NCI-H2029 (cell line): ENCODE data around the gene GALNT2.

Source experiments
- DNase-seq: peaks from one replicate; lab custom pipeline; 2025; lab: John Stamatoyannopoulos, UW

GALNT2 gene

GRCh38 chr1:230130172-230130944, 63.3 kb downstream of the GALNT2 start:
- no peak for DNase-seq

DNA sequence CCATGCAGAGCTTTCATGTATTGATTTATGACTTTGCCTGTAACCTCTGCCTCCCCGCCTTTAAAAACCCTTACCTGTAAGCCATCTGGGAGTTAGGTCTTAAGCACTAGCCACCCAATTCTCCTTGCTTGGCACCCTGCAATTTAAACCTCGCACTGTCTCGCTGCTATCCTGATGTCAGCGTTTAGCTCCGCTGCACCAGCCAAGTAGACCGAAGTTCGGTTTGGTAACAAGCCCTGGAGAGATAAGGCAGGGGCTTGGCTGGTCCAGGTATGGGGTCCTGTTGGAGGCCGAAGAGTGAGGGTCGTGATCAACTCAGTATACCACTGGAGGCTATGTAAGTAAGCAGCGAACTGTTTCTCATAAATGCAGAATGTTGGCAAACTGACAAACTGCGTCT, 64.4 kb downstream of the GALNT2 start:
- no peak for DNase-seq

- no peak for DNase-seq
These were observed 65.7 kb downstream of the GALNT2 start for GRCh38 chr1:230132758-230133157.

DNA sequence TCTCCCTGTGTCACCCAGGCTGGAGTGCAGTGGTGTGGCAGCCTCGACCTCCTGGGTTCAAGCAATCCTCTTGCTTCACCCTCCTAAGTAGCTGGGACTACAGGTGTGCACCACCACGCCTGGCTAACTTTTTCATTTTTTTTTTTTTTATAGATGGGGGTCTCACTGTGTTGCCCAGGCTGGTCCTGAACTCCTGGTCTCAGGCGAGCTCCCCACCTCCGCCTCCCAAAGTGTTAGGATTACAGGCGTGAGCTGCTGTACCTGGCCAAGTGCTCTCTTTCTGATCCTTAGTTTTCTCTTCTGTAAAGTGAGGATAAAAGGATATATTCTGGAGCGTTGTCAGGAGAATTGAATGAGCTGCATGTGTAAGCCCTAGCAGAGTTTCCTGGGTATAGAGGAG, 68.7 kb downstream of the GALNT2 start:
- DNase-seq, result no peak

DNA sequence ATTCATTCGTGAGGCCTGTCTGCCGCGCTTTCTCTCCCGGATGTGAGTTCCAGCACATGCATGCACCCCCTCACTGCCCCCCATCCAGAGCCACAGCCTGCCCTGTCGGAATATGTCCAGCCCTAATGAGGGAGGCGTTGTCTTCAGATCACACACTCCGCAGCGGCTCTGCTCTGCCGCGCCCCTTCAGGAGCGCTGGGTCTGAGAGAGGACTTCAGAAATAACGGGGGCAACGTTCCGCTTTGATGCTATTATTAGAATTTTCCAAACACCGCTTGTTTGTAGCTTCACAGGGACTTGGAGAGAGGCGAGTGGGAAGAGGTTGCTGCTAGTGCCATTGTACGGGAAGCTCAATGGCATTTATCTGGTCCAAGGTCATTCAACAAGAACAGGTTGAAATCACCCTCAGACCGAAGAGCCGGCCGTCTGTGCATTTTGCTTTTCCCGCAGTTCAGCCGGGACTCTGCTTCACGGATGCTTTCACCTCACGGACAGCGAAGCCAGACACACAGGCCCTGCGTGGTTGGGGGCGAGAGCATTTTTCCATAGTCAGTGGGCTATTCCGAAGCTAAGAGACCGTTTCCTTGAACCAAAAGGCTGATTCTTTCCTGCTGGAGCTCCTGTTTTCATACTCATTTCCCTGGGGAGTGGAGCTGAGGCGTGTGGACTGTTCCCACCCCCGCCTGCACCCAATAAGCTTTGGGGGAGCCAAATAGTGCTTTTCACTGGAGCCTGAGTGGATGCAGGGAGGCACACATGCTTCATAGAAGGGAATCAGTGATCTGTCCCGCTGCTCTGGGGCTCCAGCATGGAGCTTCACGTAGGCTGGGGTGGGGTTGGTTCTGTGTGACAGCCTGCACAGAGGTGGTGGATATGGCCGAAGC, 69.7 kb downstream of the GALNT2 start:
- no peak for DNase-seq

DNA sequence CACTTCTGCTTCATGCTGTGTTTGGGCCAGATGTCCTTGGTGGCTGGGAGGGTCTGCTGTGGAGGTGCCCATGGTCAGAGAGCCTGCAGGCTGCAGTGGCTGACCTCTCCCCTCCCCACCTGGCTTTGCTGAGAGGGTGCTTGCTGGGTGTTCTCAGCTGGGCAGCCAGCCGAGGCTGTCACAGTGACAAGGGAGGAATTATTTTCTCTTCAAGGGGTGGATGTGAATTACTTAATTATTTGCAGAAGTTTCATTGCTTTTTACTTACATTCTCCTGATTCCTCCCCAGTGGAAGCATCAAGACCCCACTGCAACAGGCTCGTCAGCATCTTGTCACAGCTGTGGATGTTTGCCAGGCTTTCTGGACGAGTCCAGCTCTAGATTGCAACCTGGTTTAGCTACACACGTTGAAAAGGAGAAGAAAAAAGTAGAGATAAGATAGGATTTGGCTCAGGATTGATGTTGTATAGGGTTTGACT, 70.3 kb downstream of the GALNT2 start:
- DNase-seq, result no peak

DNA sequence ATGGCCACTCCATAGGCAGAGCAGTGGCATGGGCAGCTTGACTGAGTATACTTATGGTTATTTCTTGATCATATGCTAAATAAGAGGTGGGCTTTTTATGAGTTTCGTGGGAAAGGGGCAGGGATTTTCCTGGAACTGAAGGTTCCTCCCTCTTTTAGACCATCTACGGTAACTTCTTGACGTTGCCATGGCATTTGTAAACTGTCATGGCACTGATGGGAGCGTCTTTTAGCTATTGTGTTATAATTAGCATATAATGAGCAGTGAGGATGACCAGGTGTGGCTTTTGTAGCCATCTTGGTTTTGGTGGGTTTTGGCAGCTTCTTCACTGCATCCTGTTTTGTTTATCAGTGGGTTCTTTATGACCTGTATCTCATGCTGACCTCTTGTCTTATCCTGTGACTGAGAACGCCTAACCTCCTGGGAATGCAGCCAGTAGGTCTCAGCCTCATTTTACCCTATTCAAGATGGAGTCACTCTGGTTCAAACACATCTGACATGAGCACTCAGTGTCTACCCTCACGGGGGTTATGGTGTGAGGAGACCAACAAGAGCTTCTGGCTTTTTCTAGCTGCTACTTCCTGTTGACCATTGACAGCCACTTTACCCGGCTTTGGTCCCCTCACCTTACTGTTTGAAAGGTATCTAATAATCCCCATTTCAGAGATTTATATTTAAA, 71.7 kb downstream of the GALNT2 start:
- no peak for DNase-seq

GRCh38 chr1:230139315-230139714, 72.3 kb downstream of the GALNT2 start:
- no peak for DNase-seq

- DNase-seq, result no peak
These were observed 72.7 kb downstream of the GALNT2 start for GRCh38 chr1:230139741-230140140.

GRCh38 chr1:230140221-230141020, 73.4 kb downstream of the GALNT2 start:
- DNase-seq, result peak; percentile 50

- DNase-seq, result no peak
These were observed 74.1 kb downstream of the GALNT2 start for GRCh38 chr1:230141021-230141648.

- no peak for DNase-seq
These were observed 75.0 kb downstream of the GALNT2 start for GRCh38 chr1:230141797-230142607.

DNA sequence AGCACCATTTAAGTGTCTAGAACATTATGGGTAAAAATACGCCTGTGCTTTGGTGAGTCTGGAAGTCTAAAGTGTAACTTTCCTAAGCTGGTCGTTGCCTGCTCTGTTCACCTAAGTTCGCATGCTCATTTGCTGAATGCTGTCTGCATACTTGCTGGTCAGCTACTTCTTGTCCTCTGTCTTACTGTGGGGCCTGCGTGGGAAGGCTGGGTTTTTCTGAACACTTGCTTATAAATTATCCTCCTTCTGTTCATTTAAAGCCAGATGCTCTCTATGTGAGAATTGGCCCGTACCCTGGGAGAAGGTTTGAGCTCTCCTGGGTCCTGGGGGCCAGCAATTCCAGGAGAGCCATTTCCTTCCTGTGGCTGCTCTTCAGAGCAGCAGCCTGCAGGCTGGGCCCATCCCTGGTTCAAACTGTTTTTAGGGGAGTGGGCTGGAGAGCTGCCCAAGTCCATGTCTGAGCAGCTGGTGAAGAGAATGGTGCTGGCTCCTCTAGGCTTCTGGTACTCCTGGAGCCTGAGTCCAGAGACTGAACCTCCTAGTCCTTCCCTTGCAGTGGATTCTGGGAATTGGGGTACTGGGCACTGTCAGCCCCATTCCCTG, 75.7 kb downstream of the GALNT2 start:
- no peak for DNase-seq

- no peak for DNase-seq
These were observed 76.5 kb downstream of the GALNT2 start for GRCh38 chr1:230143534-230143933.

- DNase-seq, result peak; percentile 37
These were observed 77.1 kb downstream of the GALNT2 start for GRCh38 chr1:230144010-230144614.

DNA sequence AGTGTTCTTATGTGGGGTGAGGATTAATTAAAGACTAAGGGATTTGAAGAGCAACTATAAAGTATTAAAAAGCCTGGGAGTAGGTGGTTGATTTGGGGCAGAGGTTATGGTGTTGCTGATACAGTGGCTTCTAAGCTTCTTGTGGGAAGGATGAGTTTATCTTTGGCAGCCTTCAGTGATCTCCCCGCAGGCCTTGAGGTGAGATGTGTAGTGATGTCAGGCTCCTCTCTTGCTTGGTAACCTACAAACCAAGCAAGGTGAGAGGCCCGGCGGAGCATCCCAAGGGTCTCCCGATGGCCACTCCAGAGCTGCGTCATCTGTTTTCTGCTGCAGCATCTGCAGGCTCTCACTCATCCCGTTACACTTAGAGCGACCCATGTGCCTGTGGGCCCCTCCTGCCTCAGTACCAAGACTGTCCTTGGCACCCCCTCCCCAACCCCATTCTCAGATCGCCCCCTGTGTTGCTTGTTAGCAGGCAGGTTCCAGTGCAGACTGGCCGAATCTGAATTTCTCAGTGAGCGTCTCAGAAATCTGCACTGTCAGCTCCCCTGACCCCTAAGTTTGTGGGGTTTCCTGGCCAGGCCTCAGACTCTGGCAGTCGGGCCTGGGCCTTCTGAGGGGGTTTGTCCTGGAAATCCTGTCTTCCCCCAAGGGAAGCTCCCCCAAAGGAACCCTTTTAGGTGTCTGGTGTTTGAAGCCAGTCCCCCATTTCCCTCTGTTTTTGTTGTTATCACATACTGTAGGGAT, 77.9 kb downstream of the GALNT2 start:
- no peak for DNase-seq

- no peak for DNase-seq
These were observed 78.5 kb downstream of the GALNT2 start for GRCh38 chr1:230145505-230145899.

DNA sequence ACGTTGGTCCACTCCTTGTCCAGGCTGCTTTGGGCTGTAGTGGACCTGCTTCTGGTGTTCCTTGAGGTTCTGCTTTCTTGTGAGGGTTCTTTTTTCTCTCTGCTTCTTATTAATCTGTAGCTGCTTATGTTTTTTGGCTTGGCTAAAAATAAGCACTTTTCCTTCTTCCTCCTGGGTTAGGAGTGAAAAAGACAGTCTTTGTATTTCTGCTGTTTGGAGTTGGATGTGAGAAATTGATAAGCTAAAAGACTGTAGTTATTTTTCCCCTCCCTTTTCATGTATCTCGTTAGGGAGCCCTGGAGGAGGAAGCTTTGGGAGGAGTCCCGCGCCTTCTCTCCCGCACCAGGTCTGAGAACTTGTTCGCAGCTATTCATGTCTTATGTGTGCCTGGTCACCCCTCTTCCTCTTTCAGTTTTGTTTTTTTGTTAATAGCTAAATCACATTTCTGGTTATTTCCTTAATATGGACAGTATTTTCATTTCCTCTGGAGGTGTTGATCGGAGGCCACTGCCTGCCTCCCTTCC, 79.0 kb downstream of the GALNT2 start:
- DNase-seq, result no peak
